ENCODE data around the gene FRAT1.

FRAT1 gene

GRCh38 chr10:97365761-97366351, 46.8 kb downstream of the FRAT1 start:
- DNase-seq (ENCODE audit: low read depth, low spot score) = no peak

DNA sequence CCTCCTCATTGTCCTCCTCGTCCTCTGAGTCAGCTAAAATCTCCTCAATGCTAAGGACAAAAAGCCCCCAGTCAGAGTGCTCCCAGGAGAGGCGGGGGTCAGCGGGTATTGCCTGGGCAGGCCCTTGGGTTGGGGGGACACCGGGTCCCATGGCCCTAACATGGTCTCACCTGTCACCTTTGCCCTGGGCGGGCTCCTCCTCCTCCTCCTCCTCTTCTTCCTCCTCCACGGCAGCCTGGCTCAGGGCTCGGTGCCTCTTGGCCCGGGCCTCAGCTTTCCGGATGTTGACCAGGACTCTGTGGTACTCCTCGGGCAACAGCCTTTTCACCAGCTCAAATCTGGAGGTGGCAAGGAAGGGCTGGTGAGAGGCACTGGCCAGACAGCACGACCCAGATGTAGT, 47.5 kb downstream of the FRAT1 start:
- DNase-seq (ENCODE audit: low read depth, low spot score) = no peak

DNA sequence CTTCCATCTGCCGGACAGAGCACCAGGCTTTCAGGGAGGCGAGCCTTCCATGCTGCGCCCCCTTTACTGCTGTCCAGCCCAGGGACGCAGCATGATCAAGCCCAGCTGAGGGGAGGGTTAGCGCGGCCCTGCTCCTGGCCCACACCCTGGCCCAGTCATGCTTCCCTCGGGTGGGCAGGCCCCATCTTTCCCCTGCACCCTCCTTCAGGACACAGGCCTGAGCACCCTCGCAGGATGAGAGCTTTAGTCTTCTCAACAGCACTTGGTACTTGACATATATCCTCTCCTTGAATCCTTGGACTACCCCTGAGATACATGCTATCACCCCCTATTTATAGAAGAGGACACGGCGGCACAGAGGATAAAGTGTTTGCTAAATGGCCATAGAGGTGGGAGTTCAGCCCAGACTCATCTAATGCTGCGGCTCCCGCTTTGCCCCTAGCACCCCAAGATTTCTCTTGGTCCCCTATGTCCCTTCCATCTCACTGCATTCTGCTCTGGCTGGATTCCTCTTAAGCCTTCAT, 48.1 kb downstream of the FRAT1 start:
- no peak for DNase-seq (ENCODE audit: low read depth, low spot score)

Measured in astrocyte of the hippocampus (primary cell).